MCF 10A (cell line): Measurements from ENCODE around the gene MICAL3. TPM values are rescaled to one million over a fixed set of nuclear protein-coding genes. Genes with fewer than 3 reads are reported as not detected.
A peak's percentile ranks its signal among the peaks of the same experiment; 100 is the strongest.

ENCODE experiments used
- BruUV-seq: library from RNA; stranded (reverse); fragments of 400-500 nt; replicated peaks from 2 replicates; lab custom pipeline; 2021; lab: Mats Ljungman, UMichigan
- CTCF ChIA-PET: fragments of 300-600 bp; sonication (Branson Sonifier 250); formaldehyde crosslinking; extraction: SDS; loops from one replicate; lab custom pipeline; 2021; ENCODE audit warnings: antibody characterized with exemption, inconsistent platforms; lab: Yijun Ruan, JAX
- POLR2A ChIA-PET: fragments of 300-600, 350-650 bp; sonication (Branson Sonifier 250); formaldehyde crosslinking; extraction: SDS; loops from one replicate; lab custom pipeline; 2020; ENCODE audit warnings: antibody characterized with exemption, inconsistent platforms; lab: Yijun Ruan, JAX
- DNase-seq: peaks from one replicate; pipeline ENCODE4 v3.0.0-alpha.2; 2018; ENCODE audit not compliant: unreplicated experiment
- H3K27ac Mint-ChIP-seq: one replicate; pipeline ENCODE4 v1.8.0; 2022; ENCODE audit warnings: mild to moderate bottlenecking, low read depth, mixed read lengths; ENCODE audit not compliant: unreplicated experiment
- H3K27me3 Mint-ChIP-seq: one replicate; pipeline ENCODE4 v1.8.0; 2022; ENCODE audit warnings: mixed read lengths; ENCODE audit not compliant: insufficient read depth, unreplicated experiment
- H3K36me3 Mint-ChIP-seq: one replicate; pipeline ENCODE4 v1.8.0; 2022; ENCODE audit warnings: mild to moderate bottlenecking, moderate library complexity, mixed read lengths; ENCODE audit not compliant: insufficient read depth, unreplicated experiment
- H3K4me1 Mint-ChIP-seq: one replicate; pipeline ENCODE4 v1.8.0; 2022; ENCODE audit warnings: mixed read lengths; ENCODE audit not compliant: insufficient read depth, unreplicated experiment
- H3K4me3 Mint-ChIP-seq: one replicate; pipeline ENCODE4 v1.8.0; 2022; ENCODE audit warnings: mild to moderate bottlenecking, moderate library complexity, mixed read lengths; ENCODE audit not compliant: unreplicated experiment
- H3K9me3 Mint-ChIP-seq: one replicate; pipeline ENCODE4 v1.8.0; 2022; ENCODE audit warnings: mixed read lengths; ENCODE audit not compliant: unreplicated experiment
- CTCF ChIP-seq: fragments of 200-600 bp; IDR thresholded peaks from one replicate; pipeline ENCODE4 v1.8.0; 2022; ENCODE audit warnings: antibody characterized with exemption, mild to moderate bottlenecking; ENCODE audit not compliant: unreplicated experiment
- intact Hi-C: fragments of 100-400 bp; cut with micrococcal nuclease; formaldehyde crosslinking; loops from 2 replicates; pipeline ENCODE4 v1.14.1; 2022
- total RNA-seq: library from RNA; stranded (reverse); gene quantifications from 2 replicates; pipeline ENCODE4 v1.2.3, GENCODE V29; 2022

The MICAL3 gene
- total RNA-seq, 1 experiment from 2014 or later: 54.1 TPM

DNA sequence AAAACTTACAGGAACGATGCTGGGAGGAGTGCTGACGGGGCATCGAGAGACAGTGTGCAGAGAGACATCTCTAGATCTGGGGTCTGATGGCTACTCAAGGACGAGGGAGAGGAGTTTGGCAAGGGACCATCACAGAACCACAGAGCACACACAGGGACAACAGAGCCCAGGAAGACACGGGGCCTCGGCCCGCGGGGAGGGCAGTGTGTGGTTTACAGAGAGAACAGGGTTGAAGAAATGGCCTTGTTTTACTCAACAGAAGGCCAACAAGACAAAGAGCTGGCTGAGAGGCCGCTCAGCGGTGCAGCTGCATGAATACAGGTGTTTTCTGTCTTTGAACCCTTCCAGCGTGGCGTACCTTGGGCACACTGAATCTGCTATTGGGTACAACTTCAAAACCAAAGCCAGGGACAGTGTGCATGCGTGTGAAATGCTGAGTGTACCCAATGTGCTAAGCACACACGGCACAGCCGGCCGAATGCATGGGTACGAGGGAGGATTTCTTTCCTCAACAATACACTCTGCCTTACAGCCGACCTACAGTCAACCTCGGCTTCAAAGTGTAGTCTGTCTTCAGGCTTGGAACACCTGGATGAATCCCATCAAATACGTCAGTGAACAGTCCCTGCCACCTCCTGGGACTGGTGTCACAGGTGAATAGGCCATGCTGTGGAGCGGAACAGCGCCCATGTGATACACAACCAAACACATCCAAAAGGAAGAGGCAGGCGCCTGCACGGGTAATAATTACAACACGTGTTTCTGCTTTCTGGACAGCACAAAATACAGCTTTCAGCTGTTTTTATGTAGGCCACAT, 229.4 kb downstream of the MICAL3 start:
- no TSS peak for BruUV-seq
- no peak for DNase-seq
- ChIA-PET POLR2A (interaction anchor here (0.6 kb wide), 1 partner anchor 128 kb away, joined by 3 read pairs; no protein-coding TSS in a partner anchor), CTCF (interaction anchor here (2.2 kb wide), 1 partner anchor 8 kb away, joined by 4 read pairs; no protein-coding TSS in a partner anchor)
- H3K27ac Mint-ChIP-seq: no peak overlapping the region
- H3K4me1 Mint-ChIP-seq: no peaks in the 10 kb centered on the region
- H3K27me3 Mint-ChIP-seq: no peaks in the 10 kb centered on the region
- no peaks in the 10 kb centered on the region for H3K9me3 Mint-ChIP-seq
- intact Hi-C loops: no loop called here
- peaks cover 12% of the 10 kb centered on the region for H3K36me3 Mint-ChIP-seq
- no peak for TF ChIP-seq CTCF
- H3K4me3 Mint-ChIP-seq: no peak overlapping the region

DNA sequence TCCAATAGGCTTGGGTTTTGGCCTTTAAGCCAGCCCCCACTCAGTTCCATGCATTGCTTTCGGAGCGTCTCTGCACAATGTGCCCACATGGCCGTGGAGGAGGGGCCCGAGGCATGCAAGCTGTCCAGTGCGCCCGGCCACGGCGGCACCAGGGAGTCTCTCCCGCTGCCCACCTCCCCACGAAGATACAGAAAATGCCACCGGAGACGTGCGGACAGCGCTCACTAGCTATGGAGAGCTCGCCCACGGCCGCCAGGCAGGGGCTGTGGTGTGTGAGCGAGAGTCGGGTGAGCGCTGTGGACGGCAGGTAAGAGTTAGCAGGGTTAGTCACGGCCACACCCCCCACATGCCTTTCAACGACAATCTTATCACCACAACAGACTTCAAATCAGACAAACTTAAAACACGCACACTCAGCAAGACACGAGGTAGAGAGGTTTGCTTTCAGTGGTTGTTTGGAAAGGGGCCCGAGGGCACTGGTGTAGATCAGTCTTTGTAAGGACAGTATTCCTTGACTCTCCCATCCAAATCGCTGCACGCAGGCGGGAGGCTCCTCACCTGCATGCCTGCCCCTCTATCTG, 231.4 kb downstream of the MICAL3 start:
- Mint-ChIP-seq H3K4me3 (no peak overlapping the region), H3K9me3 (no peaks in the 10 kb centered on the region), H3K36me3 (peaks cover 19% of the 10 kb centered on the region), H3K27me3 (no peaks in the 10 kb centered on the region), H3K4me1 (no peaks in the 10 kb centered on the region), H3K27ac (no peak overlapping the region)
- BruUV-seq: no TSS peak
- TF ChIP-seq CTCF: no peak
- DNase-seq: no peak
- intact Hi-C loops: no loop called here
- ChIA-PET CTCF (no interaction called here), POLR2A (no interaction called here)

DNA sequence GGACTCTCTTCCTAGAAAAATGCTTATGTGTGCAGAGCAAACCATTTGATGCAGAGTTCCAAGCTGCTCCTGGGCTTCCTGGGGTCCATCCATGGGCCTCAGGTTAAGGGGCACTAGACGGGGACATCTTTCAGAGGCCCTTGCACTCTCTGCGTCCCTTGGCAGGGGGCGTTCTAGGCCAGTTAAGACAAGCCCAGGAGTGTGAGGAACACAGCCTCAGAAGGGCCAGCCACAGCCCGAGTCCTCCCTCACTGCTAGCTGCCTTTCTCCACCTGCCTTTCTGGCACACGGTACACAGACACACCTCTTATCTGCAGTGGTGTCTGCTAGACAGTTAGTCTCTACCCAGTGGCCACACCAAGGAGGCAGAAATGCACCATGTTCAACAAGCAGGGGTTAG, 232.1 kb downstream of the MICAL3 start:
- intact Hi-C loops: no loop called here
- no peak for DNase-seq
- peaks cover 19% of the 10 kb centered on the region for H3K36me3 Mint-ChIP-seq
- no peaks in the 10 kb centered on the region for H3K9me3 Mint-ChIP-seq
- no peaks in the 10 kb centered on the region for H3K27me3 Mint-ChIP-seq
- no peak overlapping the region for H3K27ac Mint-ChIP-seq
- no peak for TF ChIP-seq CTCF
- H3K4me1 Mint-ChIP-seq: peaks cover 3% of the 10 kb centered on the region
- CTCF ChIA-PET: no interaction called here
- POLR2A ChIA-PET: no interaction called here
- H3K4me3 Mint-ChIP-seq: no peak overlapping the region
- BruUV-seq: no TSS peak

GRCh38 chr22:17791196-17791595, 233.2 kb downstream of the MICAL3 start:
- H3K27ac Mint-ChIP-seq: peak overlapping the region; percentile 16
- intact Hi-C loops: no loop called here
- BruUV-seq: no TSS peak
- POLR2A ChIA-PET: interaction anchor here (0.6 to 0.8 kb wide), 2 partner anchors 221 to 232 kb away, joined by 3 read pairs; no protein-coding TSS in a partner anchor
- H3K36me3 Mint-ChIP-seq: peaks cover 19% of the 10 kb centered on the region
- DNase-seq: no peak
- H3K9me3 Mint-ChIP-seq: no peaks in the 10 kb centered on the region
- H3K4me1 Mint-ChIP-seq: peaks cover 13% of the 10 kb centered on the region
- CTCF ChIA-PET: interaction anchor here (0.6 kb wide), 1 partner anchor 29 kb away, joined by 3 read pairs; no protein-coding TSS in a partner anchor
- no peak overlapping the region for H3K4me3 Mint-ChIP-seq
- TF ChIP-seq CTCF: no peak
- H3K27me3 Mint-ChIP-seq: no peaks in the 10 kb centered on the region
